MM.1S (cell line): ENCODE measurements around the gene SARS2.

ENCODE experiments used
- DNase-seq: peaks from one replicate; pipeline ENCODE4 v3.0.0-alpha.2; 2015
- H2AFZ ChIP-seq: fragments of 300-600 bp; sonication (generic); 2 replicates; pipeline ENCODE4 v1.6.0; 2016; ENCODE audit warnings: antibody characterized with exemption, low read length
- H3F3A ChIP-seq: fragments of 300-600 bp; sonication (generic); 2 replicates; pipeline ENCODE4 v1.6.1; 2016; ENCODE audit warnings: mild to moderate bottlenecking, antibody characterized with exemption, low read length, moderate library complexity, mixed read lengths; ENCODE audit not compliant: insufficient read depth
- H3K27ac ChIP-seq: fragments of 300-600 bp; sonication (generic); 2 replicates; pipeline ENCODE4 v1.5.1; 2016; ENCODE audit warnings: mild to moderate bottlenecking, low read length
- H3K27me3 ChIP-seq: fragments of 300-600 bp; sonication (generic); replicated peaks from 2 replicates; pipeline ENCODE4 v1.6.0; 2016; ENCODE audit warnings: low read length; ENCODE audit not compliant: insufficient read depth
- H3K36me3 ChIP-seq: fragments of 300-600 bp; sonication (generic); replicated peaks from 2 replicates; pipeline ENCODE4 v1.6.1; 2016; ENCODE audit warnings: mild to moderate bottlenecking, low read length, mixed read lengths; ENCODE audit not compliant: insufficient read depth
- H3K4me1 ChIP-seq: fragments of 300-600 bp; sonication (generic); 2 replicates; pipeline ENCODE4 v1.6.1; 2016; ENCODE audit warnings: low read length, mixed read lengths
- H3K4me2 ChIP-seq: fragments of 300-600 bp; sonication (generic); 2 replicates; pipeline ENCODE4 v1.6.0; 2016; ENCODE audit warnings: low read depth, low read length
- H3K4me3 ChIP-seq: fragments of 300-600 bp; sonication (generic); 2 replicates; pipeline ENCODE4 v1.5.1; 2016; ENCODE audit warnings: low read length, mixed read lengths
- H3K79me2 ChIP-seq: fragments of 300-600 bp; sonication (generic); 2 replicates; pipeline ENCODE4 v1.6.1; 2016; ENCODE audit warnings: mixed run types, low read length, mixed read lengths
- H3K9ac ChIP-seq: fragments of 300-600 bp; sonication (generic); 2 replicates; pipeline ENCODE4 v1.6.1; 2016; ENCODE audit warnings: low read length, mixed read lengths
- H3K9me2 ChIP-seq: fragments of 300-600 bp; sonication (generic); replicated peaks from 2 replicates; pipeline ENCODE4 v1.6.1; 2016; ENCODE audit warnings: mild to moderate bottlenecking, low read length, mixed read lengths; ENCODE audit not compliant: insufficient read depth
- H3K9me3 ChIP-seq: fragments of 300-600 bp; sonication (generic); replicated peaks from 2 replicates; pipeline ENCODE4 v1.6.1; 2016; ENCODE audit warnings: mild to moderate bottlenecking, low read length, mixed read lengths; ENCODE audit not compliant: insufficient read depth
- H4K20me1 ChIP-seq: fragments of 300-600 bp; sonication (generic); 2 replicates; pipeline ENCODE4 v1.6.1; 2016; ENCODE audit warnings: mild to moderate bottlenecking, low read length, moderate library complexity, mixed read lengths; ENCODE audit not compliant: insufficient read depth
- EZH2 ChIP-seq: fragments of 300-600 bp; sonication (generic); optimal IDR thresholded peaks from 2 replicates; pipeline ENCODE3; 2017; ENCODE audit warnings: low read depth, mild to moderate bottlenecking, antibody characterized with exemption, low read length, mixed read lengths
- EZH2phosphoT487 ChIP-seq: fragments of 300-600 bp; sonication (generic); IDR thresholded peaks from 2 replicates; pipeline ENCODE4 v1.6.1; 2018; ENCODE audit warnings: antibody characterized with exemption, low read length
- TF ChIP-seq, protein P1 (sequence below): fragments of 300-600 bp; sonication (generic); IDR thresholded peaks from 2 replicates; pipeline ENCODE4 v1.5.1; 2016; ENCODE audit warnings: antibody characterized with exemption, low read length, mixed read lengths

SARS2 gene

DNA sequence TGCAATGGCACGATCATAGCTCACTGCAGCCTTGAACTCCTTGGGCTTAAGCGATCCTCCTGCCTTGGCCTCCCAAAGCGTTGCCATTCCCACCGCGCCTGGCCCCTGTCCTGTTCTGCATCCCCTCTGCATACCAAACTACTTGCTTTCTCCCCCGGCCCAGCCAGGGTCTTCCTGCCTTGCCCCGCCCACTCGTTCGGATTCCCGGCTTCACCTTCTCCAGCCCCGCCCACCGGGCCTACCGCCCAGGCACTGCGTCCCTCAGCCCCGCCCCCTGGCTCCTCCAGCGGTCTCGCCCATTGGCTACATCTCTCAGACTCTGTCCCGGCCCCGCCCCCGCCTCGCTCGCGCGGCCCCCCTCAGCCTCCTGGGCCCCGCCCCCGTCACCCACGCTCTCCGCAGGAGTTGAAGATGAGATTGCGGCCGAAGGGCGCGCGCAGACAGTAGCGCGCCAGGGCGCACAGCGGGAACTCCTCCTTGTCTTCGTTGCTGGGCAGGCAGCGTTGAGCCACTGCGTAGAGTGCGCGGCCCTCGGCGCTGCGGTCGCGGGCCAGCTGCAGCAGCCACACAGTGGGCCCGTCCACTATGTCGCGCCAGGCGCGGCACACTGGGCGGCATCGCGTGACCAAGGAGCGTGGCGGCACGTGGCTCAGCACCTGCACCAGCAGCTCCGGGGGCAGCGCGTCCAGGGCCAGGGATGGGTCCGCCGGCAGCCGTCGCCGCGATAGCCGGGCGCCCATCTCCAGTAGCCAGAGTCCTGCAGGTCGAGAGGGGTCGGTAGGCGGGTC, 19.2 kb upstream of the SARS2 start:
- Histone ChIP-seq H3F3A (no peaks in the 10 kb centered on the region), H3K79me2 (no peaks in the 10 kb centered on the region), H3K27me3 (peaks cover 42% of the 10 kb centered on the region), H3K9ac (no peak overlapping the region), H4K20me1 (no peaks in the 10 kb centered on the region), H3K4me1 (no peaks in the 10 kb centered on the region), H3K4me3 (no peak overlapping the region), H3K36me3 (no peaks in the 10 kb centered on the region), H3K27ac (no peak overlapping the region), H3K4me2 (no peak overlapping the region), H3K9me2 (no peaks in the 10 kb centered on the region), H2AFZ (no peak overlapping the region), H3K9me3 (no peaks in the 10 kb centered on the region)
- TF ChIP-seq EZH2phosphoT487 (no peak), EZH2 (no peak)
- TF ChIP-seq, protein P1, sequence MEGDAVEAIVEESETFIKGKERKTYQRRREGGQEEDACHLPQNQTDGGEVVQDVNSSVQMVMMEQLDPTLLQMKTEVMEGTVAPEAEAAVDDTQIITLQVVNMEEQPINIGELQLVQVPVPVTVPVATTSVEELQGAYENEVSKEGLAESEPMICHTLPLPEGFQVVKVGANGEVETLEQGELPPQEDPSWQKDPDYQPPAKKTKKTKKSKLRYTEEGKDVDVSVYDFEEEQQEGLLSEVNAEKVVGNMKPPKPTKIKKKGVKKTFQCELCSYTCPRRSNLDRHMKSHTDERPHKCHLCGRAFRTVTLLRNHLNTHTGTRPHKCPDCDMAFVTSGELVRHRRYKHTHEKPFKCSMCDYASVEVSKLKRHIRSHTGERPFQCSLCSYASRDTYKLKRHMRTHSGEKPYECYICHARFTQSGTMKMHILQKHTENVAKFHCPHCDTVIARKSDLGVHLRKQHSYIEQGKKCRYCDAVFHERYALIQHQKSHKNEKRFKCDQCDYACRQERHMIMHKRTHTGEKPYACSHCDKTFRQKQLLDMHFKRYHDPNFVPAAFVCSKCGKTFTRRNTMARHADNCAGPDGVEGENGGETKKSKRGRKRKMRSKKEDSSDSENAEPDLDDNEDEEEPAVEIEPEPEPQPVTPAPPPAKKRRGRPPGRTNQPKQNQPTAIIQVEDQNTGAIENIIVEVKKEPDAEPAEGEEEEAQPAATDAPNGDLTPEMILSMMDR = no peak
- no peak for DNase-seq

GRCh38 chr19:38946229-38947010, 15.9 kb upstream of the SARS2 start:
- Histone ChIP-seq H3K4me3 (no peak overlapping the region), H2AFZ (no peak overlapping the region), H3K9me2 (no peaks in the 10 kb centered on the region), H3K4me2 (no peak overlapping the region), H3K27me3 (peaks cover 34% of the 10 kb centered on the region), H3F3A (no peaks in the 10 kb centered on the region), H3K9me3 (no peaks in the 10 kb centered on the region), H3K36me3 (no peaks in the 10 kb centered on the region), H3K27ac (no peak overlapping the region), H4K20me1 (no peaks in the 10 kb centered on the region), H3K4me1 (no peaks in the 10 kb centered on the region), H3K79me2 (no peaks in the 10 kb centered on the region), H3K9ac (no peak overlapping the region)
- no peak for TF ChIP-seq EZH2phosphoT487
- TF ChIP-seq, protein P1 = no peak
- TF ChIP-seq EZH2 = no peak
- DNase-seq = no peak

GRCh38 chr19:38945562-38946228, 15.1 kb upstream of the SARS2 start:
- H3K9me3 ChIP-seq = no peaks in the 10 kb centered on the region
- H3K9me2 ChIP-seq = no peaks in the 10 kb centered on the region
- H3K36me3 ChIP-seq = no peaks in the 10 kb centered on the region
- no peaks in the 10 kb centered on the region for H3K79me2 ChIP-seq
- H3K4me3 ChIP-seq = no peak overlapping the region
- no peak overlapping the region for H3K27ac ChIP-seq
- peaks cover 29% of the 10 kb centered on the region for H3K27me3 ChIP-seq
- H3K4me2 ChIP-seq = no peak overlapping the region
- no peaks in the 10 kb centered on the region for H4K20me1 ChIP-seq
- H3K4me1 ChIP-seq = no peaks in the 10 kb centered on the region
- H2AFZ ChIP-seq = no peak overlapping the region
- H3K9ac ChIP-seq = no peak overlapping the region
- TF ChIP-seq EZH2phosphoT487 = no peak
- TF ChIP-seq EZH2 = no peak
- H3F3A ChIP-seq = no peaks in the 10 kb centered on the region
- no peak for DNase-seq
